Esophagus (tissue), 2 donors: ENCODE results near the gene UQCRQ. TPM values are rescaled to one million over a fixed set of nuclear protein-coding genes. Genes with fewer than 3 reads are reported as not detected.

Experiments used
- polyA plus RNA-seq, 2 donors: library from polyadenylated mRNA; stranded (reverse); fragments of 200-250 nt; gene quantifications; one replicate each; pipeline ENCODE4 v1.2.3, GENCODE V29; 2013
- donor health status: healthy with polysubstance abuse.
- donor health status: Bipolar disorder and iron deficiency.

Gene UQCRQ
- polyA plus RNA-seq, 2 donors, result 351 to 424 TPM

Other genes with a start within 250 kb of the UQCRQ start
- gene IL13, start 208.5 kb upstream of the UQCRQ start, polyA plus RNA-seq, result not detected
- not detected for gene IL4, start 192.7 kb upstream of the UQCRQ start, polyA plus RNA-seq
- gene KIF3A, start 129.1 kb upstream of the UQCRQ start, polyA plus RNA-seq, result 1 to 10 TPM; 2.0 to 2.4 TPM
- under 1 TPM; 0.04 to 0.05 TPM for gene CCNI2, start 119.2 kb upstream of the UQCRQ start, polyA plus RNA-seq
- gene SEPTIN8, start 89.4 kb upstream of the UQCRQ start, polyA plus RNA-seq, result 10 to 100 TPM; 22.1 to 23.3 TPM
- under 1 TPM; 0.07 to 0.18 TPM for gene SOWAHA, start 53.3 kb upstream of the UQCRQ start, polyA plus RNA-seq
- gene SHROOM1, start 36.0 kb upstream of the UQCRQ start, polyA plus RNA-seq, result 1 to 10 TPM; 3.3 to 5.6 TPM
- under 1 TPM; 0.16 to 0.55 TPM for gene GDF9, start 173 bp upstream of the UQCRQ start, polyA plus RNA-seq
- 1 to 10 TPM in 1 of 2 donors, under 1 TPM in 1; 0.73 to 2.2 TPM for gene LEAP2, start 7.0 kb downstream of the UQCRQ start, polyA plus RNA-seq
- 10 to 100 TPM; 10.4 to 12.6 TPM for gene AFF4, start 97.0 kb downstream of the UQCRQ start, polyA plus RNA-seq
- 10 to 100 TPM; 22.0 to 23.4 TPM for gene ZCCHC10, start 159.9 kb downstream of the UQCRQ start, polyA plus RNA-seq
- gene HSPA4, start 185.4 kb downstream of the UQCRQ start, polyA plus RNA-seq, result 100 to 1,000 TPM in 1 of 2 donors, 10 to 100 TPM in 1; 60.6 to 103 TPM